Mesodermal cell (in vitro differentiated cells): ENCODE results near the gene DNAJC22.
"Not testable (repeated sequence)": the region's sequence is repeated elsewhere in the genome, so short reads cannot be mapped to it uniquely, and the experiment has no call there.

ENCODE experiments used
- H3K27ac ChIP-seq: 2 replicates; pipeline ENCODE4 v1.7.0; 2013; ENCODE audit warnings: mild to moderate bottlenecking, low read depth, low read length, moderate library complexity; ENCODE audit not compliant: severe bottlenecking
- H3K36me3 ChIP-seq: 2 replicates; pipeline ENCODE4 v1.7.1; 2013; ENCODE audit warnings: mild to moderate bottlenecking, low read length, moderate library complexity; ENCODE audit not compliant: control insufficient read depth, insufficient read depth
- H3K4me1 ChIP-seq: one replicate; pipeline ENCODE4 v1.7.1; 2013; ENCODE audit warnings: mild to moderate bottlenecking, low read length; ENCODE audit not compliant: insufficient read depth, control insufficient read depth, poor library complexity, severe bottlenecking
- H3K4me3 ChIP-seq: 2 replicates; pipeline ENCODE4 v1.7.0; 2013; ENCODE audit warnings: low read length, control low read depth, mild to moderate bottlenecking; ENCODE audit not compliant: insufficient read depth, poor library complexity, severe bottlenecking; ENCODE audit errors: extremely low read depth
- H3K9me3 ChIP-seq: 2 replicates; pipeline ENCODE4 v1.7.1; 2013; ENCODE audit warnings: mild to moderate bottlenecking, low read length, moderate library complexity; ENCODE audit not compliant: control insufficient read depth
- WGBS, 2 experiments: methylation state at CpG; one replicate each; pipeline ENCODE4 v1.1.5; 2013; ENCODE audit warnings: missing lambda C conversion rate in 2 of 2; ENCODE audit not compliant: insufficient coverage in 2 of 2; 5-methylcytosine and 5-hydroxymethylcytosine counted together

Gene DNAJC22

DNA sequence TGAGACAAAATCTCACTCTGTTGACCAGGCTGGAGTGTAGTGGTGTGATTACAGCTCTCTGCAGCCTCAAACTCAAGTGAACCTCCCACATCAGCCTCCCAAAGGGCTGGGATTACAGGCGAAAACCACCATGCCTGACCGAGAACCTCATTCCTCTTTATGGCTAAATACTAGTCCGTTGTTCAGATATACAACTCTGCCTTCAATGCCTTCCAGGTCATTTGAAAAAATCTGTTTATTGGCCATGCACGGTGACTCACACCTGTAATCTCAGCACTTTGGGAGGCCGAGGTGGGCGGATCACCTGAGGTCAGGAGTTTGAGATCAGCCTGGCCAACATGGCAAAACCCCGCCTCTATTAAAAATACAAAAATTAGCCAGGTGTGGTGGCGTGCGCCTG lies 33.5 kb downstream of the DNAJC22 start:
- not testable (repeated sequence) for H3K9me3 ChIP-seq, H3K4me3 ChIP-seq, H3K4me1 ChIP-seq, H3K36me3 ChIP-seq, H3K27ac ChIP-seq
- WGBS, 2 experiments, result 91 to 94% methylated on average over 6 of the region's 9 CpGs

DNA sequence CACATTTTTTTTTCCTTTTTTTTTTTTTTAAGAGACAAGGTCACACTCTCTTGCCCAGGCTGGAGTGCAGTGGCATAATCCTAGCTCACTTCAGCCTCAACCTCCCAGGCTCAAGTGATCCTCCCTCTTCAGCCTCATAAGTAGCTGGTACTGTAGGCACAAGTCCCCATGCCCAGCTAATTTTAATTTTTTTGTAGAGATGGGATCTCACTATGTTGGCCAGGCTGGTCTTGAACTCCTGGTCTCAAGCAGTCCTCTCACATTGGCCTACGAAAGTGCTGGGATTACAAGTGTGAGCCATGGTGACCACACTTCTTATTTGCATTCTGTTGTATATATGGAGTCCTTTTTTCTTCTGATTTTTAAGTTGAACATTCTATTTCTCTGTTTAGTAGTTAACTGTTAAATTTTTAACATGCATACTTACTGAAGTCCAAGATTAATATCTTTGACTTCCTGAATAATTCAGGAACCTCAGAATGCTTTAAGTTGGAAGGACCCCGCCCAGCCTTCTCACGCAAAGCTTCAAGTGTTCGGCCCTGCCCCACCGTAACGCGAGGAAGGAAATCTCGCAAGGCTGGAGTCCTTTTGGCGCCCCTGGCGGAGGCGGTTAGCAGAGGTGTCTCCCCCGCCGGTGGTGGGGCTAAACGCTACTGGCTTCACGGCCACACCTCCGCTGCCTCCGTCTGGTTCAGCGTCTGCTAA lies 42.1 kb downstream of the DNAJC22 start:
- Histone ChIP-seq H3K4me3 (no peak overlapping the region), H3K9me3 (no peaks in the 10 kb centered on the region), H3K27ac (no peak overlapping the region), H3K4me1 (no peaks in the 10 kb centered on the region), H3K36me3 (peaks cover 13% of the 10 kb centered on the region)
- 83 to 92% methylated on average over 17 to 18 of the region's 18 CpGs for WGBS, 2 experiments

DNA sequence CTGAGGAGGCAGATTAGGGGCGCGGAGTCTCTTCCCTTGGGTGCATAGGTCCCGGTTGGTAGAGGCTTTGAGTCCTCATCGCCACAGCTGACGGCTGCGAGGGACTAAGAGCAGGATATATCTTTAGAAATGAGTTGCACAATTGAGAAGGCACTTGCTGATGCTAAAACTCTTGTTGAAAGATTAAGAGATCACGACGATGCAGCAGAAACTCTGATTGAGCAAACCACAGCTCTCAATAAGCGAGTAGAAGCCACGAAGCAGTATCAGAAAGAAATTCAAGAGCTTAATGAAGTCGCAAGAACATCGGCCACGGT lies 42.7 kb downstream of the DNAJC22 start:
- H3K27ac ChIP-seq, result no peak overlapping the region
- no peak overlapping the region for H3K4me3 ChIP-seq
- H3K4me1 ChIP-seq, result no peaks in the 10 kb centered on the region
- H3K36me3 ChIP-seq, result peaks cover 18% of the 10 kb centered on the region
- 92 to 93% methylated on average over 10 to 13 of the region's 13 CpGs for WGBS, 2 experiments
- no peaks in the 10 kb centered on the region for H3K9me3 ChIP-seq

DNA sequence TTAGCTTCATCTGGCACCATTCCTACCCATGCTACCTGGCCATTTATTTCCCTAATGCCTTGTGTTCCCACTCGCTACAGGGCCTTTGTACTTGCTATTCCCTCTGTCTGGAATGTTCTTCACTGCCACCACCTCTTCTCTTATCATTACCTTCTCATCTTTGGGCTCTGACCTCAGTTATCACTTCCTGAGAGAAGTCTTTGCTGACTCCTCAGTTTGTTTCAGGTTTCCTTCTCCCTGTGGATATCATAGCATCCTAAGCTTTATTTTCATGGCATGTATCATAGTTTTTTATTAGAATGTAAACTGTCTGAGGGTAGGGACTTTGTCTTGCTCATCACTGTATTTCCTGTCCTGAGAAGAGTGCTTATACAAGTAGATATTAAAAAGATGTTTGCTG lies 50.3 kb downstream of the DNAJC22 start:
- Histone ChIP-seq H3K27ac (no peak overlapping the region), H3K4me3 (no peak overlapping the region), H3K36me3 (peaks cover 16% of the 10 kb centered on the region), H3K4me1 (no peaks in the 10 kb centered on the region), H3K9me3 (no peaks in the 10 kb centered on the region)
- 100% methylated on average over 1 of the region's 1 CpG; no CpG with 5 or more reads in 1 of the 2 experiments for WGBS, 2 experiments

DNA sequence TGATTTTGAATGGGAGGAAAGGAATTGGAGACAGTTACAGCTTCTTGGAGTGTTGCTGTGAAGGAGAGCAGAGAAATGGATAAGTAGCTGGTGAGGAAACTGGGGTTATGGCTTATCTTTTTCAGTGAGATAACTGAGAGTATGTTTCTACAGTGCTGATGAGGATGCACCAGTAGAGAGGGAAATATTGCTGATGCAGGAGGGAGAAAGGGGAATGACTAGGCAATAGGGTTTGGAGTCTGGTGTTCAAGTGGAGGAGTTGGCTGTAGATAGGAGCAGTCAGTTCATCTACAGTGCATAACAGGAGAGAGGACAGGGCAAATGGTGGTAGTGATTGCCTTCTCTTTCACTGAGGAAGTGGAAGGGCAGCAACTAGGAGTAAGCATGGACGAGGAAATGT lies 53.6 kb downstream of the DNAJC22 start:
- Histone ChIP-seq H3K27ac (no peak overlapping the region), H3K4me1 (no peaks in the 10 kb centered on the region), H3K4me3 (no peak overlapping the region), H3K36me3 (peaks cover 13% of the 10 kb centered on the region), H3K9me3 (no peaks in the 10 kb centered on the region)
- 87 to 100% methylated on average over 1 of the region's 1 CpG for WGBS, 2 experiments
